Measurements from ENCODE around the gene ABCD4. TPM values are rescaled to one million over a fixed set of nuclear protein-coding genes. Genes with fewer than 3 reads are reported as not detected.

ABCD4 gene
- total and polyA plus RNA-seq, 9 donors: 33.5 to 54.4 (median 45.8) TPM

DNA sequence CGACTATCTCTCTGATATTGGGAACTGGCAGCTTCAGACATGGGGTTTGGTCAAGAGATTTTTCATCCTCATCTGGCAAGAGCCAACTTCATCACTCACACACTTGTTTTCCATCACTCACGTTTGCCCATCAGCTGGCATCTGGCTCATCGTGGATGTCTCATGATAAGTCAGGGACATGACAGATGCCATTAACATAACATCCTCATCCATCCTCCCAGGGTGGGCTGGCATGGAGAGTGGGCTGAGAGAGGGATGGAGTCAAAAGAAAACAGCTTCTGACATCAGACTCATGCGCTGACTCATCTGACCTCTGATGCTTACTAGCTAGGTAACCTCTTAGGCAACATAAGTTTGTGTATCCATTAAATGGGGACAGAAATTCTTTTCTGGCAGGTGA is 65.3 kb downstream of the ABCD4 start:
- intact Hi-C loops (cut with DNase I): no loop called here
- peaks cover 6% of the 10 kb centered on the region for H3K27me3 ChIP-seq

More for the DNA sequence above, 65.3 kb downstream of the ABCD4 start:
- no peak for DNase-seq
- no peak overlapping the region for H3K4me3 ChIP-seq
- no peak for TF ChIP-seq EP300 (IDR thresholded peaks at IDR 0.05)
- TF ChIP-seq, protein P1, sequence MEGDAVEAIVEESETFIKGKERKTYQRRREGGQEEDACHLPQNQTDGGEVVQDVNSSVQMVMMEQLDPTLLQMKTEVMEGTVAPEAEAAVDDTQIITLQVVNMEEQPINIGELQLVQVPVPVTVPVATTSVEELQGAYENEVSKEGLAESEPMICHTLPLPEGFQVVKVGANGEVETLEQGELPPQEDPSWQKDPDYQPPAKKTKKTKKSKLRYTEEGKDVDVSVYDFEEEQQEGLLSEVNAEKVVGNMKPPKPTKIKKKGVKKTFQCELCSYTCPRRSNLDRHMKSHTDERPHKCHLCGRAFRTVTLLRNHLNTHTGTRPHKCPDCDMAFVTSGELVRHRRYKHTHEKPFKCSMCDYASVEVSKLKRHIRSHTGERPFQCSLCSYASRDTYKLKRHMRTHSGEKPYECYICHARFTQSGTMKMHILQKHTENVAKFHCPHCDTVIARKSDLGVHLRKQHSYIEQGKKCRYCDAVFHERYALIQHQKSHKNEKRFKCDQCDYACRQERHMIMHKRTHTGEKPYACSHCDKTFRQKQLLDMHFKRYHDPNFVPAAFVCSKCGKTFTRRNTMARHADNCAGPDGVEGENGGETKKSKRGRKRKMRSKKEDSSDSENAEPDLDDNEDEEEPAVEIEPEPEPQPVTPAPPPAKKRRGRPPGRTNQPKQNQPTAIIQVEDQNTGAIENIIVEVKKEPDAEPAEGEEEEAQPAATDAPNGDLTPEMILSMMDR (IDR thresholded peaks at IDR 0.05): no peak
- no peak for TF ChIP-seq POLR2A (IDR thresholded peaks at IDR 0.05)
- H3K27ac ChIP-seq: no peak overlapping the region
- H3K9me3 ChIP-seq: no peaks in the 10 kb centered on the region
- H3K4me1 ChIP-seq (ENCODE audit: insufficient read depth): peaks cover 9% of the 10 kb centered on the region
- WGBS, 3 donors: 74 to 83% (median 83%) methylated on average over 4 of the region's 4 CpGs
- no peaks in the 10 kb centered on the region for H3K36me3 ChIP-seq

Other genes with a start within 250 kb of the ABCD4 start
- gene ALDH6A1, start 218.5 kb downstream of the ABCD4 start, total RNA-seq: 10 to 100 TPM; 29.8 to 78.1 (median 50.3) TPM
- gene ALDH6A1, start 218.5 kb downstream of the ABCD4 start, polyA plus RNA-seq: 10 to 100 TPM; 28.6 to 52.6 TPM
- gene LIN52, start 218.0 kb downstream of the ABCD4 start, total RNA-seq: 10 to 100 TPM in 3 of 7 donors, 1 to 10 TPM in 4; 8.6 to 12.5 (median 10.0) TPM
- gene LIN52, start 218.0 kb downstream of the ABCD4 start, polyA plus RNA-seq: 10 to 100 TPM in 1 of 2 donors, 1 to 10 TPM in 1; 8.7 to 11.8 TPM
- gene VSX2, start 63.5 kb downstream of the ABCD4 start, total RNA-seq: not detected
- not detected for gene VSX2, start 63.5 kb downstream of the ABCD4 start, polyA plus RNA-seq
- under 1 TPM in 1 of 7 donors, not detected in 6; 0.23 TPM for gene VRTN, start 45.5 kb upstream of the ABCD4 start, total RNA-seq
- under 1 TPM in 1 of 2 donors, not detected in 1; 0.19 TPM for gene VRTN, start 45.5 kb upstream of the ABCD4 start, polyA plus RNA-seq
- under 1 TPM in 5 of 7 donors, not detected in 2; 0.10 to 0.35 (median 0.28) TPM for gene SYNDIG1L, start 123.3 kb upstream of the ABCD4 start, total RNA-seq
- gene SYNDIG1L, start 123.3 kb upstream of the ABCD4 start, polyA plus RNA-seq: under 1 TPM; 0.12 to 0.28 TPM
- 100 to 1,000 TPM; 175 to 422 (median 222) TPM for gene NPC2, start 190.4 kb upstream of the ABCD4 start, total RNA-seq
- gene NPC2, start 190.4 kb upstream of the ABCD4 start, polyA plus RNA-seq: 100 to 1,000 TPM; 329 to 506 TPM
- gene ISCA2, start 190.8 kb upstream of the ABCD4 start, total RNA-seq: 10 to 100 TPM; 11.7 to 32.7 (median 26.9) TPM
- gene ISCA2, start 190.8 kb upstream of the ABCD4 start, polyA plus RNA-seq: 10 to 100 TPM; 23.2 to 47.4 TPM